ENCODE results near the gene EIF3A. TPM values are rescaled to one million over a fixed set of nuclear protein-coding genes. Genes with fewer than 3 reads are reported as not detected.
A peak's percentile ranks its signal among the peaks of the same experiment; 100 is the strongest.

The EIF3A gene
- total and polyA plus RNA-seq, 2 of the 8 experiments (the other 6 are each of a cell fraction or from before 2014, with no cell fraction given): 26.8 to 209 TPM

- Histone ChIP-seq H2BK20ac (ENCODE audit: low read length) (no peak overlapping the region), H3K4me2 (ENCODE audit: insufficient read depth in 1 of 2, low read depth in 2 of 2, low read length in 2 of 2) (no peak overlapping the region), H2BK15ac (ENCODE audit: low read length) (no peak overlapping the region), H3K56ac (replicated peaks; ENCODE audit: insufficient read length, low read depth, low read length) (no peak overlapping the region), H3K14ac (ENCODE audit: insufficient read length) (no peak overlapping the region), H4K5ac (ENCODE audit: insufficient read length, low read depth, low read length) (no peak overlapping the region), H3K9me3 (ENCODE audit: insufficient read depth in 2 of 2, low read depth in 1 of 2, low read length in 1 of 2) (no peaks in the 10 kb centered on the region), H4K8ac (ENCODE audit: extremely low read depth, insufficient read depth, low read length) (peak overlapping the region; percentile 39; the same call in 1 of the 2 replicates), H3K9ac (replicated peaks in 1 of 4; ENCODE audit: extremely low read depth in 1 of 4, low read depth in 3 of 4, low read length in 3 of 4) (no peak overlapping the region), H2AK5ac (ENCODE audit: low read depth, low read length) (no peak overlapping the region), H4K91ac (replicated peaks; ENCODE audit: insufficient read length, low read length) (no peak overlapping the region), H3K27ac (ENCODE audit: low read depth, low read length) (no peak overlapping the region), H3K79me2 (ENCODE audit: control insufficient read depth in 1 of 2, insufficient read depth in 2 of 2, low read length in 2 of 2) (no peaks in the 10 kb centered on the region), H3K4ac (replicated peaks; ENCODE audit: insufficient read length, low read depth, low read length) (no peak overlapping the region), H2AFZ (ENCODE audit: low read length) (no peak overlapping the region), H2BK5ac (ENCODE audit: low read depth, low read length) (no peak overlapping the region), H4K20me1 (replicated peaks in 1 of 2; ENCODE audit: control insufficient read depth in 1 of 2, insufficient read depth in 2 of 2, low read length in 2 of 2) (no peaks in the 10 kb centered on the region), H3K4me3 (ENCODE audit: extremely low read depth in 1 of 4, insufficient read depth in 2 of 4, low read depth in 3 of 4, low read length in 4 of 4) (no peak overlapping the region), H2BK12ac (ENCODE audit: low read depth, low read length) (no peak overlapping the region), H3K23ac (ENCODE audit: insufficient read length) (no peak overlapping the region), H3K18ac (ENCODE audit: extremely low read depth, low read length) (no peak overlapping the region), H3K79me1 (ENCODE audit: low read depth, low read length) (no peaks in the 10 kb centered on the region), H3K23me2 (ENCODE audit: low read depth, low read length) (peaks cover 6% of the 10 kb centered on the region; the same call in 1 of the 2 replicates), H3K27me3 (replicated peaks in 1 of 4; ENCODE audit: control insufficient read depth in 3 of 4, extremely low read depth in 1 of 4, insufficient read depth in 3 of 4, low read length in 3 of 4) (no peaks in the 10 kb centered on the region), H3K36me3 (ENCODE audit: control insufficient read depth in 2 of 4, insufficient read depth in 4 of 4, low read length in 3 of 4) (no peaks in the 10 kb centered on the region), H3K4me1 (replicated peaks in 1 of 4; ENCODE audit: control insufficient read depth in 3 of 4, insufficient read depth in 4 of 4, low read length in 3 of 4) (peaks cover 5 to 9% (median 7%) of the 10 kb centered on the region in 4 experiments; a peak in 6 of 7 replicates), H2BK120ac (replicated peaks; ENCODE audit: low read depth, low read length) (no peak overlapping the region)
- TF ChIP-seq RAD21 (IDR thresholded peaks at IDR 0.05 in 1 of 2, conservative IDR thresholded peaks at IDR 0.05 in 1 of 2; ENCODE audit: low read depth in 2 of 2, low read length in 2 of 2) (peak in 1 of 2 experiments; percentile 19; a peak in 1 of 4 replicates), SAP30 (IDR thresholded peaks at IDR 0.05; ENCODE audit: insufficient read depth, insufficient replicate concordance, low read length) (no peak), CTCF (IDR thresholded peaks at IDR 0.05; ENCODE audit: control extremely low read depth in 1 of 3, insufficient read depth in 1 of 3, low read depth in 1 of 3, low read length in 3 of 3) (peak in 1 of 3 experiments; percentile 7; a peak in 1 of 4 replicates), ATF3 (IDR thresholded peaks at IDR 0.05; ENCODE audit: insufficient read depth, low read depth, low read length) (no peak), MAX (IDR thresholded peaks at IDR 0.05) (no peak)
- FAIRE-seq (no peak), DNase-seq (ENCODE audit: low read depth in 1 of 2, low spot score in 2 of 2) (no peak)
- WGBS, 2 experiments (ENCODE audit: extremely low coverage in 1 of 2, insufficient coverage in 1 of 2, insufficient read length in 1 of 2, insufficient replicate concordance in 2 of 2, low coverage in 1 of 2, low lambda C conversion rate in 2 of 2, missing lambda C conversion rate in 1 of 2): 78% methylated on average over 7 of the region's 7 CpGs; no CpG with 5 or more reads in 1 of the 2 experiments
- CTCF ChIA-PET (ENCODE audit: partially characterized antibody): interaction anchor here (0.8 kb wide), 1 partner anchor 237 kb away, joined by 4 read pairs; no protein-coding TSS in a partner anchor
- POLR2A ChIA-PET (ENCODE audit: partially characterized antibody): no interaction called here
Measured at GRCh38 chr10:119025336-119025735, 55.3 kb downstream of the EIF3A start.
